Fibroblast of villous mesenchyme (primary cell): ENCODE measurements around the gene OMA1. TPM values are rescaled to one million over a fixed set of nuclear protein-coding genes. Genes with fewer than 3 reads are reported as not detected.

Experiments
- DNase-seq: peaks from one replicate; pipeline ENCODE4 v3.0.0-alpha.2; 2010; ENCODE audit warnings: low read depth
- H3K4me3 ChIP-seq: 2 replicates; pipeline ENCODE4 v1.5.1; 2011; ENCODE audit warnings: low read depth, mild to moderate bottlenecking, low read length
- total RNA-seq: library from RNA; depleted of rRNA; stranded (reverse); fragments of >200 nt; gene quantifications from 2 replicates; pipeline ENCODE4 v1.2.3, GENCODE V29; 2012
- TF ChIP-seq, protein P1 (sequence below): IDR thresholded peaks from 2 replicates; pipeline ENCODE4 v1.5.1; 2012; ENCODE audit warnings: low read depth, mild to moderate bottlenecking, low read length; ENCODE audit not compliant: insufficient read depth

OMA1 gene
- total RNA-seq, 1 donor: 26.8 TPM

DNA sequence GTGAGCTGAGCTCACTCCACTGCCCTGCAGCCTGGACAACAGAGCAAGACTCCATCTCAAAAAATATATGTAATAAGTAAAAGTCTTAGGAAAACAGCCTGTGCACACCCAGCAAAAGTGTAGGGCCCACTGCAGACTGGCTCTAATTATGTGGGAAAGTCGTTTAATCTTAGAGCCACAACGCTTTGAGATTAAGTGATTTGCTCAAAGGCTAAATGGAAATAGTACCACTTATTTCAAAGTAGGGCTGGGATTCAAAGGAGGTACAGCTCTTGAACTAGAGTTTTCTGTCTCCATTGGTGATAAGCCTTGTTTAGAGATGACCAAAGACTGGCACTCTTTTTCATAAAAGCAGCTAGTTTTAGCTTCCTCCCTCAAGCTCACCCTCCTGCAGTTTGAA is 28.3 kb upstream of the OMA1 start:
- no peak overlapping the region for H3K4me3 ChIP-seq
- TF ChIP-seq, protein P1, sequence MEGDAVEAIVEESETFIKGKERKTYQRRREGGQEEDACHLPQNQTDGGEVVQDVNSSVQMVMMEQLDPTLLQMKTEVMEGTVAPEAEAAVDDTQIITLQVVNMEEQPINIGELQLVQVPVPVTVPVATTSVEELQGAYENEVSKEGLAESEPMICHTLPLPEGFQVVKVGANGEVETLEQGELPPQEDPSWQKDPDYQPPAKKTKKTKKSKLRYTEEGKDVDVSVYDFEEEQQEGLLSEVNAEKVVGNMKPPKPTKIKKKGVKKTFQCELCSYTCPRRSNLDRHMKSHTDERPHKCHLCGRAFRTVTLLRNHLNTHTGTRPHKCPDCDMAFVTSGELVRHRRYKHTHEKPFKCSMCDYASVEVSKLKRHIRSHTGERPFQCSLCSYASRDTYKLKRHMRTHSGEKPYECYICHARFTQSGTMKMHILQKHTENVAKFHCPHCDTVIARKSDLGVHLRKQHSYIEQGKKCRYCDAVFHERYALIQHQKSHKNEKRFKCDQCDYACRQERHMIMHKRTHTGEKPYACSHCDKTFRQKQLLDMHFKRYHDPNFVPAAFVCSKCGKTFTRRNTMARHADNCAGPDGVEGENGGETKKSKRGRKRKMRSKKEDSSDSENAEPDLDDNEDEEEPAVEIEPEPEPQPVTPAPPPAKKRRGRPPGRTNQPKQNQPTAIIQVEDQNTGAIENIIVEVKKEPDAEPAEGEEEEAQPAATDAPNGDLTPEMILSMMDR: no peak
- DNase-seq: no peak

DNA sequence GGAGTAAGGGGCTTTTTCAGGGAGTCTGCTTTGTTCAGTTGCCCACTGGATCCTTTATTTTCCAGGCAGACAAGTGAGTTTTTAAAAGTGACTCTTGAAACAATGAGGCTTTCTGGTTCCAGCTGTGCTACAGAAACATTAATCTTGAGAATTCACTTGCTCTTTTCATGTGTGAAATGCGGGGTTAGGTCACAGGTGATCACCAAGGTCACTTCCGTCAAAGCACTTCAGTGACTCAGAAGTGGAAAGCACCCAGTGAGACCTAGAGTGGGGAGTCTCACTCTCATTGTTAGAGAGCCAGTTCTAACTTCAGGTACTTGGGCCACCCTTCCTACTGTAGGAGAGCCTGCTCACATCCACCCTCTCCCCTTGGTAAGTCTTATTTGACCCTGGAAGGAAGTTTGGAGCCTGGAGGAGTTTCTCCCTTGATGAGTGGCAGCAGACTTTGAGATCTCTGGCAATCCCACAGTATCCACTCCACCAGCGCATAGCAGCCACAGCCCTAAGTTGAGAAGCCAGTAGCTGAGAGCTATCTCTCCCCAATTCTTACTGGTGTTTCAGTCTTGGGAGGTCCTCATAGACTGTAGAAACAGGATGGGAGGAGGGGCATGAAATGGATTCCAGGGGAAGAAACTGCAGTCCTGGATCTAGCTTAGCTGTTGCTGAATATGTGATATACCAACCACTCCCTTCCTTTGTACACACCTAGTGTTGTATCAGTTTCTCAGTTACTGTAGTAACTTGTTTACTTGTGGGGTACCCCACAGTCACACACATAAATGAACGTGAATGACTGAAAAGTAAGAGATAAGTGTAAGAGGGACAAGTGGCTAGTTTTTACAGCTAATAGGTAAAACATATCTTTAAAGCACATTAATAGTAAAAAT is 27.4 kb upstream of the OMA1 start:
- TF ChIP-seq, protein P1: no peak
- DNase-seq: no peak
- H3K4me3 ChIP-seq: no peak overlapping the region

DNA sequence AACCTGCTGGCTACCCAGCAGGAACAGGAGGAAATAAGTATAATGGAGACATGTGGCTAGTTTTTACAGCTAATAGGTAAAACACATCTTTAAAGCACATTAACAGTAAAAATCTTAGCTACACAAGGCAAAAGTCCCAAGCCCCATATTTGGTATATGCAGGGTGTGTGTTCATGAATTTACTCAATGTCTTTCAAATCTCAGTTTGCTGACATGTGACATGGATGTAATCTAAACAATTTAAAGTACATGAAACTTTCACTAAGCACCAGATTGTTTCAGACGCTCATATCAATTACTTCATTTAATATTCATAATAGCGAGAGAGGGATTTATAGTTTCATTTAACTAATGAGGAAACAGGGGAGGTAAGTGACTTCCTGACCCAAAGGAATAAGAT is 26.6 kb upstream of the OMA1 start:
- no peak for DNase-seq
- H3K4me3 ChIP-seq: no peak overlapping the region
- TF ChIP-seq, protein P1: no peak

DNA sequence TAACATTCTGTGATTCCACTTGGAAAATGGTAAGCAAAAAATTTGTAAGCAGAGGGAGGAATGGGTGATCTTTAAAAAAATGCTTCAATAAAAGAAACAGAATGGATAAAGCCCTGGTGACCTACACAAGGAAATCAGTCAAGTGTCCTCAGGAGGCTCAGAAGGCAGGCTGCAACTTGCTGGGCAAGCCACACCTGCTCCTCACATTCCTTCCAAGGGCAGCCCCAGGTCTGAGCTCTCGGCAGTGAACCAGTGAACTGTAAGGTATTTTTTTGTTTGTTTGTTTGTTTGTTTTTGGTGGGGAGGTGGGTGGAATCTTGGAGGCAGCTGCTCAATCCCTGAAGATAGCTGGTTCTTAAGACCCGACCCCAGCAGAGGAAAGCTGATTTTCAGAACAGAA is 26.2 kb upstream of the OMA1 start:
- DNase-seq: no peak
- TF ChIP-seq, protein P1: no peak
- no peak overlapping the region for H3K4me3 ChIP-seq

DNA sequence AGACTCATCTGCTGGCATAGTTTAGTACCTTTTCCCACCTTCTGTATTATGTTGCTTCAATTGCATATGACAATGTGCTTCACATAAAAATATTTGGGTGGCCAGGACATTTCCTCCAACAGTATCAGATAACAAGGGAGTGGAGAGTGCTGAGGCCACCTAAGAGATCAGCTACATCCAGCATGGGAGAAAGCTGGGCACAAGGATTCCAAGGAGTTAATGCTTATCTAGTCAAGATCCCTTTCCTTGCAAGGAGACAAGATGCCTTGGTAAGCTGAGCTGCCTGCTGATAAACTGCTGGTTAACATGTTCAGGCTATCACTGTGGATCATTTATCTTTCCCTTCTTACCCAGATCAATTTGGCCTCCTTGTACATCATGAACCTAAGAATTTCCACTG is 25.1 kb upstream of the OMA1 start:
- DNase-seq: no peak

DNA sequence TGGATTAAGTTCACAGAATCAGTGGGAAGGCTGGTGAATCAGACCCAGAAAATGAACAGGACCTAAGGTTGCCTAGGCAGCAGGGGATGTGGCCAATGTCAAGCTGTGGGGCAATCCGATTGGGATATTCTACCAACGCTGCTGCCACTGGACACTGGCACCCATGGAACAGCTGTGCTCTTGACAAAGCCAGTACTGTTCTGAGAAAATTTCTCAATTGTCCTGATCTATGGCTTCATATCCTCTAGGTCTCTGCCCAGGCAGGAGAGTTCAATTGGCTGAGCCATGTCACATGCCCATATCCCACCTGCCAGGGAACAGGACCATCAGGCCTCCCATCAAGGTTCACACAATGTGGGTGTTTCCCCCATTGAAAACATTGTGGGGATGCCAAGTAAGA is 24.3 kb upstream of the OMA1 start:
- TF ChIP-seq, protein P1: no peak
- H3K4me3 ChIP-seq: no peak overlapping the region
- DNase-seq: no peak

More for the DNA sequence above, 25.1 kb upstream of the OMA1 start:
- TF ChIP-seq, protein P1: no peak
- H3K4me3 ChIP-seq: no peak overlapping the region

DNA sequence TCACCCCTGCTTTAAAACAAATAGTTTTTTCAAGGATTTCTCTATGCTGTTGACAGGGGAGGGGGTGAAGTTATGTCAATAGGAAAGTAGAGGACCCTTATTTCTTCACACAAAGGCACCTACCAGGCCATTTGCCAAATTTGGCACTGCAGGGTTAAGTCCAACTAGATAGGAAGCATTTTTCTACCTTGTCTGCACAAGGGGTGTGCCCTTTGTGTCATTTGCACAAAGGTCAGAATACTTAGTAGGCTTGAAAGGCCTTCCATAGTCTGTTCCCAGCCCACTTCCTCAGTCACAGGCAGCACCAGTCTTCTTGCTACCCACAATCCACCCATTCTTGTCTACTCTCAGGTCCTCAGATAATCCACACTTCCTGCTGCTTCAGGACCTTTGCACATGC is 23.6 kb upstream of the OMA1 start:
- TF ChIP-seq, protein P1: no peak
- no peak overlapping the region for H3K4me3 ChIP-seq
- DNase-seq: no peak
